ENCODE data around the gene DNAJC27.

DNA sequence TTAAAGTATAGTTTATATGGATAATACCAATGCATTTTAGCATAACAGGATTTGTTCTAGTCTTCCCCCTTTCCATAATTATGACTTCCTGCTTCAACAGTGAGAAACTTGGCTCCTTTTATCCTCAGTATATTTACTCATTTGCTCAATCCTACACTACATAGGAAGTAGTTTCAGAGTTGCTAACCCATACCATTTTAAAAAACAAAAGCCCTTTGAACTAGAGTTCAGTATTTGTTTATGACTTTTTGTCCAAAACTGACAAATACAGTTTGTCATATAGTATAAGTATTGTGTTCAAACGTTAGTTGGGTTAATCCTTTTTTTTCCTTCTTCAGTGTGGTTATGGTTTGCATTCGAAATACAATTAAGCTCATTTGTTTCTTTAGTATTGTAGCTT is 5.9 kb upstream of the DNAJC27 start:
- TF ChIP-seq, protein P1, sequence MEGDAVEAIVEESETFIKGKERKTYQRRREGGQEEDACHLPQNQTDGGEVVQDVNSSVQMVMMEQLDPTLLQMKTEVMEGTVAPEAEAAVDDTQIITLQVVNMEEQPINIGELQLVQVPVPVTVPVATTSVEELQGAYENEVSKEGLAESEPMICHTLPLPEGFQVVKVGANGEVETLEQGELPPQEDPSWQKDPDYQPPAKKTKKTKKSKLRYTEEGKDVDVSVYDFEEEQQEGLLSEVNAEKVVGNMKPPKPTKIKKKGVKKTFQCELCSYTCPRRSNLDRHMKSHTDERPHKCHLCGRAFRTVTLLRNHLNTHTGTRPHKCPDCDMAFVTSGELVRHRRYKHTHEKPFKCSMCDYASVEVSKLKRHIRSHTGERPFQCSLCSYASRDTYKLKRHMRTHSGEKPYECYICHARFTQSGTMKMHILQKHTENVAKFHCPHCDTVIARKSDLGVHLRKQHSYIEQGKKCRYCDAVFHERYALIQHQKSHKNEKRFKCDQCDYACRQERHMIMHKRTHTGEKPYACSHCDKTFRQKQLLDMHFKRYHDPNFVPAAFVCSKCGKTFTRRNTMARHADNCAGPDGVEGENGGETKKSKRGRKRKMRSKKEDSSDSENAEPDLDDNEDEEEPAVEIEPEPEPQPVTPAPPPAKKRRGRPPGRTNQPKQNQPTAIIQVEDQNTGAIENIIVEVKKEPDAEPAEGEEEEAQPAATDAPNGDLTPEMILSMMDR (IDR thresholded peaks at IDR 0.05): no peak
- no peak for TF ChIP-seq EZH2 (IDR thresholded peaks at IDR 0.05; ENCODE audit: borderline replicate concordance, insufficient read depth, low read depth, low read length, poor library complexity, severe bottlenecking)

All from B cell (primary cell).